ENCODE data around the gene RHBG. TPM values are rescaled to one million over a fixed set of nuclear protein-coding genes. Genes with fewer than 3 reads are reported as not detected.

The RHBG gene
- total and polyA plus RNA-seq, 2 of the 4 experiments (the other 2 are of a cell fraction): not detected

GRCh38 chr1:156407344-156407743, 38.3 kb downstream of the RHBG start:
- DNase-seq (no peak), ATAC-seq (ENCODE audit: low read depth) (no peak)
- CTCF ChIA-PET: interaction anchor here (1.4 kb wide), 1 partner anchor 21 kb away, joined by 3 read pairs; no protein-coding TSS in a partner anchor
- no CpG with 5 or more reads among the region's 6 CpGs for WGBS, 2 experiments (ENCODE audit: extremely low coverage in 2 of 2, insufficient read length in 1 of 2)
- Histone ChIP-seq H3K36me3 (ENCODE audit: control insufficient read depth, insufficient read depth, low read length) (no peaks in the 10 kb centered on the region), H4K5ac (ENCODE audit: low read depth, low read length) (no peak overlapping the region), H3K27ac (ENCODE audit: insufficient read depth, low read length) (no peak overlapping the region), H4K91ac (ENCODE audit: insufficient read depth, low read depth, low read length) (no peak overlapping the region), H2BK20ac (ENCODE audit: low read depth, low read length) (no peak overlapping the region), H2BK120ac (ENCODE audit: low read depth, low read length) (no peak overlapping the region), H2BK15ac (ENCODE audit: low read depth, low read length) (no peak overlapping the region), H3K23ac (ENCODE audit: low read depth, low read length) (no peak overlapping the region), H4K20me1 (ENCODE audit: insufficient read depth, low read length) (no peaks in the 10 kb centered on the region), H2AK9ac (replicated peaks; ENCODE audit: low read depth, low read length, poor library complexity) (no peak overlapping the region), H3K9me3 (ENCODE audit: control insufficient read depth, insufficient read depth, low read length) (peaks cover 2% of the 10 kb centered on the region; the same call in 1 of the 2 replicates), H3K4me1 (ENCODE audit: control insufficient read depth, insufficient read depth, low read length) (no peaks in the 10 kb centered on the region), H3K4me2 (ENCODE audit: low read depth, low read length) (no peak overlapping the region), H3K56ac (ENCODE audit: extremely low read depth, insufficient read depth, low read length) (no peak overlapping the region), H3K27me3 (ENCODE audit: control insufficient read depth, insufficient read depth, low read length) (peaks cover 78% of the 10 kb centered on the region), H3K4ac (ENCODE audit: low read depth, low read length) (no peak overlapping the region), H4K8ac (ENCODE audit: low read depth in 2 of 2, low read length in 2 of 2) (no peak overlapping the region), H3K4me3 (ENCODE audit: insufficient read depth, low read depth, low read length) (no peak overlapping the region), H2BK5ac (ENCODE audit: low read depth, low read length, poor library complexity, severe bottlenecking) (no peak overlapping the region), H2AK5ac (ENCODE audit: low read depth, low read length) (no peak overlapping the region), H3K14ac (replicated peaks; ENCODE audit: low read depth, low read length) (no peak overlapping the region), H3K18ac (ENCODE audit: low read depth, low read length) (no peak overlapping the region), H3K9me1 (ENCODE audit: insufficient read depth, low read length) (no peaks in the 10 kb centered on the region), H3K79me1 (ENCODE audit: low read depth in 1 of 2, low read length in 2 of 2) (no peaks in the 10 kb centered on the region), H3K9ac (ENCODE audit: low read depth, low read length) (no peak overlapping the region), H2AFZ (replicated peaks; ENCODE audit: low read length, poor library complexity) (no peak overlapping the region)
- POLR2A ChIA-PET (ENCODE audit: unreplicated experiment): no interaction called here
- intact Hi-C loops (cut with micrococcal nuclease) (no loop called here), dilution Hi-C loops (cut with HindIII; ENCODE audit: low sequenced_read_pairs, unreplicated experiment) (no loop called here), in situ Hi-C loops (cut with MboI; ENCODE audit: low sequenced_read_pairs) (no loop called here)
- no peak for TF ChIP-seq RCOR1 (IDR thresholded peaks at IDR 0.05; ENCODE audit: insufficient replicate concordance, low read length)
- TF ChIP-seq CEBPB (IDR thresholded peaks at IDR 0.05; ENCODE audit: low read depth, low read length): no peak
- no peak for TF ChIP-seq SMC3 (IDR thresholded peaks at IDR 0.05; ENCODE audit: low read depth, low read length)
- no peak for TF ChIP-seq MAFK (IDR thresholded peaks at IDR 0.05; ENCODE audit: low read depth, low read length)
- TF ChIP-seq MXI1 (IDR thresholded peaks at IDR 0.05; ENCODE audit: borderline replicate concordance, low read depth, low read length): no peak
- no peak for TF ChIP-seq CHD1 (IDR thresholded peaks at IDR 0.05; ENCODE audit: low read depth, low read length)
- no peak for TF ChIP-seq FOS (IDR thresholded peaks at IDR 0.05; ENCODE audit: low read depth, low read length)
- no peak for TF ChIP-seq NFE2L2 (IDR thresholded peaks at IDR 0.05; ENCODE audit: low read depth, low read length)
- TF ChIP-seq CTCF (conservative IDR thresholded peaks at IDR 0.05; ENCODE audit: low read depth, low read length): no peak
- no peak for TF ChIP-seq POLR2A (IDR thresholded peaks at IDR 0.05; ENCODE audit: low read depth, low read length)
- no peak for TF ChIP-seq RAD21 (IDR thresholded peaks at IDR 0.05; ENCODE audit: low read length)
- no peak for TF ChIP-seq USF2 (IDR thresholded peaks at IDR 0.05; ENCODE audit: low read depth, low read length)
- TF ChIP-seq ELK1 (IDR thresholded peaks at IDR 0.05; ENCODE audit: borderline replicate concordance, low read depth, low read length): no peak
- no peak for TF ChIP-seq BHLHE40 (IDR thresholded peaks at IDR 0.05; ENCODE audit: low read depth, low read length)
- no peak for TF ChIP-seq RFX5 (IDR thresholded peaks at IDR 0.05; ENCODE audit: low read depth, low read length)
- no peak for TF ChIP-seq MAZ (IDR thresholded peaks at IDR 0.05; ENCODE audit: borderline replicate concordance, low read depth, low read length)
- BruUV-seq (replicated peaks): no TSS peak

All from IMR-90 (cell line).